WERI-Rb-1 (cell line): ENCODE results near the gene ENAH.
A peak's percentile ranks its signal among the peaks of the same experiment; 100 is the strongest.

Experiments used
- DNase-seq: peaks from one replicate; pipeline ENCODE4 v3.0.0-alpha.2; 2020
- H3K27ac ChIP-seq: fragments of 250-450 bp; sonication (Bioruptor Pico); 2 replicates; pipeline ENCODE4 v1.5.1; 2020; ENCODE audit warnings: mild to moderate bottlenecking, moderate library complexity
- H3K27me3 ChIP-seq: fragments of 250-450 bp; sonication (Bioruptor Pico); 2 replicates; pipeline ENCODE4 v1.5.1; 2021; ENCODE audit warnings: mild to moderate bottlenecking, low read depth, moderate library complexity; ENCODE audit not compliant: insufficient read depth, severe bottlenecking
- H3K36me3 ChIP-seq: fragments of 250-450 bp; sonication (Bioruptor Pico); 2 replicates; pipeline ENCODE4 v1.5.1; 2020; ENCODE audit warnings: mild to moderate bottlenecking, moderate library complexity
- H3K4me3 ChIP-seq: 2 replicates; pipeline ENCODE4 v1.5.1; 2011; ENCODE audit warnings: low read depth, mild to moderate bottlenecking, control low read depth, low read length
- H3K9me3 ChIP-seq: fragments of 250-450 bp; sonication (Bioruptor Pico); 2 replicates; pipeline ENCODE4 v1.5.1; 2021; ENCODE audit warnings: mild to moderate bottlenecking, moderate library complexity; ENCODE audit not compliant: severe bottlenecking
- TF ChIP-seq, protein P1 (sequence below): IDR thresholded peaks from 2 replicates; pipeline ENCODE4 v1.5.1; 2011; ENCODE audit warnings: low read depth, mild to moderate bottlenecking, control low read depth, inconsistent platforms, low read length

The ENAH gene

DNA sequence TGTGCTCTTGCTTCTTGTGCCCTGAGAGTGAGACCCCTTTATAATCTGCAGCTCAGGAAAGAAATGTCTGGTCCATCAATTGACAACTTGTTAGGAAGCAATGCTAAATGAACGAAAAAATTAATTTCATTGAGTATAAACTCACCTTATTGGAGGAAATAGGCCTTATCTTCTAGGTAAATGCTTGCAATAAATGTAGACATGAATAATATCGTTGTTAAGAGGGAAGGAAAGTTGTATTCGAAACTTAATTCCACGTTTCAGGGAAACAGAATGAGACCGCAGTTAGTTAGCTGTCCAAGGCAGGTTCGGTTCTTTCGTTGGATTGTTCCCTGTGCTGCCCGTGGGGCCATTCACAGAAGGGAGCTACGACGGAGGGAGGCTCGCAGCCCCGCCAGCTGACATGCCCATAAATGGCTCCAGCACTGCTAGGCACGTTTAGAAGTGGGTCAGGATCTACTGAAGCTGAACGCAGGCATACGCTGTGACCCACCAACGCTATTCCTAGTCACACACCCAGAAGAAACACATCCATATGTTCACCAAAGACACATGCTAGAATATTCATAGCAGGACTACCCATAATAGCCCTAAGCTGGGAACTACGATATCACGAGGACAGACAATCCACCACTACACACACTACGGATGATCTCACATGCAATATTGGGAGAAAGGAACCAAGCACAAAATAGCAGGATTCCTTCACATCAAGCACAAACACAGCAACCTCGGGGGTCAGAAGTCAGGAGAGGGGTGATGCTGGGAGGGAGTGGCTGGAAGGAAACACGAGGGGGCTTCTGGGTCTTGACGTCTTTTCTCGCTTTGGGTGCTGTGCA, 168.9 kb downstream of the ENAH start:
- TF ChIP-seq, protein P1, sequence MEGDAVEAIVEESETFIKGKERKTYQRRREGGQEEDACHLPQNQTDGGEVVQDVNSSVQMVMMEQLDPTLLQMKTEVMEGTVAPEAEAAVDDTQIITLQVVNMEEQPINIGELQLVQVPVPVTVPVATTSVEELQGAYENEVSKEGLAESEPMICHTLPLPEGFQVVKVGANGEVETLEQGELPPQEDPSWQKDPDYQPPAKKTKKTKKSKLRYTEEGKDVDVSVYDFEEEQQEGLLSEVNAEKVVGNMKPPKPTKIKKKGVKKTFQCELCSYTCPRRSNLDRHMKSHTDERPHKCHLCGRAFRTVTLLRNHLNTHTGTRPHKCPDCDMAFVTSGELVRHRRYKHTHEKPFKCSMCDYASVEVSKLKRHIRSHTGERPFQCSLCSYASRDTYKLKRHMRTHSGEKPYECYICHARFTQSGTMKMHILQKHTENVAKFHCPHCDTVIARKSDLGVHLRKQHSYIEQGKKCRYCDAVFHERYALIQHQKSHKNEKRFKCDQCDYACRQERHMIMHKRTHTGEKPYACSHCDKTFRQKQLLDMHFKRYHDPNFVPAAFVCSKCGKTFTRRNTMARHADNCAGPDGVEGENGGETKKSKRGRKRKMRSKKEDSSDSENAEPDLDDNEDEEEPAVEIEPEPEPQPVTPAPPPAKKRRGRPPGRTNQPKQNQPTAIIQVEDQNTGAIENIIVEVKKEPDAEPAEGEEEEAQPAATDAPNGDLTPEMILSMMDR, result no peak
- no peak overlapping the region for H3K4me3 ChIP-seq
- no peaks in the 10 kb centered on the region for H3K27me3 ChIP-seq
- no peak overlapping the region for H3K27ac ChIP-seq
- no peaks in the 10 kb centered on the region for H3K36me3 ChIP-seq
- no peaks in the 10 kb centered on the region for H3K9me3 ChIP-seq
- no peak for DNase-seq

- TF ChIP-seq, protein P1, result no peak
- no peak overlapping the region for H3K27ac ChIP-seq
- no peaks in the 10 kb centered on the region for H3K36me3 ChIP-seq
- H3K27me3 ChIP-seq, result no peaks in the 10 kb centered on the region
- H3K9me3 ChIP-seq, result no peaks in the 10 kb centered on the region
- no peak overlapping the region for H3K4me3 ChIP-seq
- no peak for DNase-seq
These were observed 170.4 kb downstream of the ENAH start for GRCh38 chr1:225482421-225482950.

- Histone ChIP-seq H3K9me3 (no peaks in the 10 kb centered on the region), H3K4me3 (no peak overlapping the region), H3K27ac (no peak overlapping the region), H3K27me3 (no peaks in the 10 kb centered on the region), H3K36me3 (no peaks in the 10 kb centered on the region)
- no peak for DNase-seq
- TF ChIP-seq, protein P1, result no peak
These were observed 171.2 kb downstream of the ENAH start for GRCh38 chr1:225481738-225482137.

DNA sequence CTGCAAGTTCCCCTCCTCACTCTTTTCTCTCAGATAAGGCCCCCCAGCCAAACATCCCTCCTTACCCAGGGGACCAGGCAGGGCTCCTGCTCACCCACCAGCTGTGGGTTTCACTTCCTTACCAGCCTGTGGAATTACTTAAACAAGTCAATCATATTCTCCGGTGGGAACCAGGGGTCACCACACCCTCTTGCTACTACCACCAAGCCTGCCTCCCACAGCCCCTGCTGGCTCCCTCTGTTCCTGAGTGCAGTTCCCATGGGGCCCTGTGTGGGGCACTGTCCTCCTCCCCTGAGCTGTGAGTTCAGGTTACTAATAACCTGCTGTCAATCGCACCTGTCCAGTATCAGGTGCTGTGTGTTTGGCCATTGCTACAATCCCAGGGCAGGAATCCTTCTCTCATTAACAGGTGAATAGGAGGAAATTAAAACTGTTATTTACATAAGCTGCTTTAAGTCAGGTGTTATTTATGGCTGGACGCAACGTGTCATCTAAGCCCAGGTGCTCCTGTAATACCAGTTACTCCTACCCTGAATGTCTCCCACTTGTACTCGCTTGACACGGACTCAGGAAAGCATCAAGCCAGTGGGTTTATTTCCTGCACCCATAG, 172.0 kb downstream of the ENAH start:
- Histone ChIP-seq H3K27ac (no peak overlapping the region), H3K9me3 (no peaks in the 10 kb centered on the region), H3K4me3 (no peak overlapping the region), H3K36me3 (no peaks in the 10 kb centered on the region), H3K27me3 (no peaks in the 10 kb centered on the region)
- TF ChIP-seq, protein P1, result peak; percentile 84
- peak; percentile 60 for DNase-seq

GRCh38 chr1:225479996-225480720, 172.8 kb downstream of the ENAH start:
- no peaks in the 10 kb centered on the region for H3K27me3 ChIP-seq
- H3K9me3 ChIP-seq, result no peaks in the 10 kb centered on the region
- TF ChIP-seq, protein P1, result no peak
- no peak overlapping the region for H3K27ac ChIP-seq
- H3K36me3 ChIP-seq, result no peaks in the 10 kb centered on the region
- no peak for DNase-seq
- H3K4me3 ChIP-seq, result no peak overlapping the region
